ENCODE data around the gene ENTREP1.

- TF ChIP-seq, protein P1, sequence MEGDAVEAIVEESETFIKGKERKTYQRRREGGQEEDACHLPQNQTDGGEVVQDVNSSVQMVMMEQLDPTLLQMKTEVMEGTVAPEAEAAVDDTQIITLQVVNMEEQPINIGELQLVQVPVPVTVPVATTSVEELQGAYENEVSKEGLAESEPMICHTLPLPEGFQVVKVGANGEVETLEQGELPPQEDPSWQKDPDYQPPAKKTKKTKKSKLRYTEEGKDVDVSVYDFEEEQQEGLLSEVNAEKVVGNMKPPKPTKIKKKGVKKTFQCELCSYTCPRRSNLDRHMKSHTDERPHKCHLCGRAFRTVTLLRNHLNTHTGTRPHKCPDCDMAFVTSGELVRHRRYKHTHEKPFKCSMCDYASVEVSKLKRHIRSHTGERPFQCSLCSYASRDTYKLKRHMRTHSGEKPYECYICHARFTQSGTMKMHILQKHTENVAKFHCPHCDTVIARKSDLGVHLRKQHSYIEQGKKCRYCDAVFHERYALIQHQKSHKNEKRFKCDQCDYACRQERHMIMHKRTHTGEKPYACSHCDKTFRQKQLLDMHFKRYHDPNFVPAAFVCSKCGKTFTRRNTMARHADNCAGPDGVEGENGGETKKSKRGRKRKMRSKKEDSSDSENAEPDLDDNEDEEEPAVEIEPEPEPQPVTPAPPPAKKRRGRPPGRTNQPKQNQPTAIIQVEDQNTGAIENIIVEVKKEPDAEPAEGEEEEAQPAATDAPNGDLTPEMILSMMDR (IDR thresholded peaks at IDR 0.05): no peak
- TF ChIP-seq POLR2A (IDR thresholded peaks at IDR 0.05) (no peak), POLR2AphosphoS5 (IDR thresholded peaks at IDR 0.05) (no peak)
Observed at GRCh38 chr9:69299826-69300225, 25.2 kb upstream of the ENTREP1 start.

Data from stomach (tissue), 4 donors.